ENCODE measurements around the gene IFITM1.

GRCh38 chr11:363948-364761, 50.3 kb downstream of the IFITM1 start:
- TF ChIP-seq CTCF (conservative IDR thresholded peaks at IDR 0.05; ENCODE audit: low read depth, low read length) (peak; percentile 75), EZH2phosphoT487 (IDR thresholded peaks at IDR 0.05; ENCODE audit: borderline replicate concordance, low read length) (no peak), EZH2 (IDR thresholded peaks at IDR 0.05; ENCODE audit: low read length, unreplicated experiment) (no peak)
